SK-N-DZ (cell line): ENCODE data around the gene FOXP1.
"Not testable (repeated sequence)": the region's sequence is repeated elsewhere in the genome, so short reads cannot be mapped to it uniquely, and the experiment has no call there.

Experiments
- DNase-seq: peaks from one replicate; pipeline ENCODE4 v3.0.0-alpha.2; 2015; ENCODE audit warnings: low spot score

The FOXP1 gene

DNA sequence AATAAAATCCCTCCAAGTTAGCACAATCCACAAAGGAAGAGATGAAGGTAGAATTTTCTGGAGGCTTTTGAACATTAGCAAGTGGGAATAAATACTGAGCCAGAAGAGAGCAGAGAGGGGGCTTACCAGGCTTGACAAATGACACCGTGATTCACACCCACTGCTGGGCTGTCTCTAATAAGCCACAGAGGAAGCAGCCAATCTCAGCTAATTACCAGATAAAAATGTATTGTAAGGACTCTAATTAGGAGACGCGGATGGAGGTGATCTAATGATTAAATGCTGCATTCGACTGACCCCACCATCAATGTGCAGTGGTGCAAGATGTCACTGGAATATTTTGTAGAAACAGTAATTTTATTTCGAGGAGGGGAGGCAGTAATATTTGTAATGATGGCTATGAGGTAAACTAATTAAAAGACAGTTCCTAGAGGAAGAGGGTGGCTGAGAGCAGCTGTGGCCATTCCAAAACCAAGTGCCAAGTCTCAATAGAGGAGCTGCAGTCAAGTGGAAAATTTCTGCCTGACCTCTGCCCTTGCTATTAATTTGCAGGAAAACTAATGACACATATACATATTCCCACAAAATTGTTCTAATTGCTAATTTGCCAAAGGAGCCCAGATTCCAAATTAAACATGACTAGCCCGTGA, 602.2 kb downstream of the FOXP1 start:
- no peak for DNase-seq

DNA sequence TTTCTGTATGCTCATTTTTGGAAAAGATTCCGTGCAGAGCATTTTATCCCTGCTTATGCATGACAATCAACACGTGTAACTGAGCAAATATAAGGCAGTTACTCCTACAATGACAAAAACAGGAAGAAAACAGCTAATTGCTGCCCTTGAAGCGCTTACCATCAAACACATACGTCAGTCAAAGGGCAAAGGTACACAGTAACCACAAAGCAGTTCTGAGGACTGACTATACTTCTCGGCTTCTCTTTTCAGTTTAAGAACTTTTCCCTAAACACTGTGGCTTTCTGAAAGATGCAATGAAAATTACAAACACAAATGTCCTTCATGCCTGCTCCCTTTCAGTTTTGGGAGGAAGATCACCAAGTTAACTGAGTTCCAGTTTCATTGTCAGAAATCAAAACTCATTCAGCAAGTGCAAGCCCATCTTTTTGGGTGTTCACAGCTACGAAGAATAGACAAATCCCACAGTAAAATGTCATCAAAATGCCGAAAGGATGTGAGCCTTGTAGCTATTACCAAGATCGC, 602.8 kb downstream of the FOXP1 start:
- DNase-seq = no peak

DNA sequence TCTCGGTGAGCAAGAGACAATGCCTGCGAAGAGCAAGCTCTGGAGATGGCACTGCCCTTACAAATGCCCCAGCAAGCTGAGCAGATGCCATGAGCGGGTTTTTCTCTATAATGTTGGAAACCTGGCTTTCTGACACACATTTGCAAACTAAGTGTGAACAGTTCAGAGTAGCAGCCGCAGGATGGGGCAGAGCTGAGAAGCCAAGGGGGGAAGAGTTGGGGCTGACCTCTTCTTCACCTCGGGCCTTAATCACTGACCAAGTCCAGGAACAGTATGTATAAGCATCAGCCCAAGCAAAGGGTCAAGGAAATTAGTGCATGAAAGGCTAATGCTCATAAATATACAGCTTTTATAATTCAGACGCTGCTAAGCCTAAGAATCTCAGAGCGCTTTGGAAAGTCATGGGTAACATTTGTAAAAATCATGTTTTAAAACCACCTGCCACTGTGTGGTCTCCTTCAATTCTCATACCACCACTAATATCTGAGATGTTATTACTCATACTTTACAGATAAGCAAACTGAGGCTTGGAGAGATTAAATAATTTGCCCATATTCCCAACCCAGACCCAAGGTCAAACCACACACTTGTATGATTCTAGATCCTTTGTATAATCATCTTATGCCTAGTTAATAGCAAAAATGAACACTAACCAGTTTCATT, 603.4 kb downstream of the FOXP1 start:
- no peak for DNase-seq

DNA sequence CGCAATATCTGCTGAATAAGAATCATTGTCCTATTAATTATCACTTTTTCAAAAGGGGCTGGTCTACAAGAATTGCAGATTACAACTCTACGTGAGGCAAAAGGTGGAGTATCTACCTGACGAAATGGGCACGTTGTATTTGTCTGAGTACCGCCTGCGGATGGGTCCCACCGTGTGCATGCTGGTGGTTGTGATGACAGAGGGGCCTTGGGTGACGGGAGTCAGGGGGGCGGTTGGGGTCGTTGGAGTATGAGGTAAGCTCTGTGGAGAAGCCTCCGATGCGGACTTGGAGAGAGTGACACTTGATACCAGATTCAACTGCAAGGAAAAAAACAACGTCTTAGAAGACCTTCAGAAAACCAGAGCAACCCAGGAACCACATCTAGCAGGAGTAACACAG, 605.8 kb downstream of the FOXP1 start:
- DNase-seq = no peak

DNA sequence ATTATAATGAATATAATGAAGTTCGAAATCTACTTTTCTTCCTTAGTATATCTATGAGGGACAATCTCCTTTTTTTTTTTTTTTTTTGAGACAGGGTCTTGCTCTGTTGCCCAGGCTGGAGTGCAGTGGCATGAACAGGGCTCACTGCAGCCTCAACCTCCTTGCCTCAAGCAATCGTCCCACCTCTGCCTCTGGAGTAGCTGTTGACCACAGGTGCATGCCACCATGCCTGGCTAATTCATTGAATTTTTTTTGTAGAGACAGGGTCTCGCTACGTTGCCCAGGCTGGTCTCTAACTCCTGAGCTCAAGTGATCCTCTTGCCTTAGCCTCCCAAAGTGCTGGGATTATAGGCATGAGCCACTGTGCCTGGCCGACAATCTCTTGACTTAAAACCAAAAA, 607.5 kb downstream of the FOXP1 start:
- not testable (repeated sequence) for DNase-seq

DNA sequence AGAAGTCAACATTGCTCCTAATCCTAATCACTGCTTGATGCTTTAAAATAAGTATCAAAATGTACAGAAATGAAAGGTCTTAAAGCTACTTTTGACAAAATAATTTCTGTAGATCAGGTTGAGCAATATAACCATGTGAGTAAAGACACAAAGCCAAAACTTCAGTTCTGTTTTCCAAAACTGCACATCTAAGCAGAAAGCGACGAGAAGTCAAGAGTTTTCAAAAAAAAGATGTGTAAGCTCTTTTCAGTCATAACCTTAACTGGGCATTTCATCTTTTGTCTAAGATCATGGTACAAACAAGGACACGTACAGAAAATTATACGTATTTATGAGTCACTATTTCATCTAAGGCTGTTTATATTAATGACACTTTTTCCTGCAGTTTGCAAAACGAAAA, 608.8 kb downstream of the FOXP1 start:
- no peak for DNase-seq

DNA sequence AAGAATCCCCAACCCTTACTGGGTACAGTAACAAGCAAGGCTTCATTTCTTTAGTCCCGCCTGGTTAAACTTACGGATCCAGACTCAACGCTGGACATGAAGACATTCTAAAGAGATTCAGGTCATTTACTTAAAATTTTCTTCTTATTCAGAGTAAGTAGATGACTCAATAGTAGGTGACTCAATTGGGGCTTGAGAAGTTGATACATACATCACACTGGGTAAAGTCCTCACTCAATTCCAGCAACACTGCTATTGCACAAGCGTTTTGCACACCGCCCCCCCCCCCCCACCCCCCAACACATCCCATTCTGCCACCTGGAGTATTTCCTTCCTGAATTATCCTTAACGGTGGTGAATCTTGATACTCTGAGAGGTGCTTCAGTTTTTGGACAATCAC, 610.0 kb downstream of the FOXP1 start:
- no peak for DNase-seq

DNA sequence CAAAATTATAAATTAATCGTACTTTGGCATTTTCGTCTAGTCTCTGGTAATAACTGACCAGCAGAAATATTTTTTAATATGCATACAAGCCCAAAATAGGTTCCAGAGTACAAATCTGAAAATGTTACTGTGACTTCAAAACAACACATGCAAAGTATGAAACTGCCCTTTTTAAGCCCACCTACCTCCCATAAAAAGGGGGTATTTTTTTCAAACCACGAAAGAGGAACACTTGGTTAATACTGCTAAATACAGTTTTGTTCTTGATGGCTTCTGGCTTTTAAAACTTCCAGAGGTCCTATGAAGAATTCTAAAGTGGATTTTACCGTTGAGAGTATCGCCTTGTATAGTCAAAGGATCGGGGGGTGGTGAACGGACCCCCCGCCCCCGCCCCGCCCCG, 610.7 kb downstream of the FOXP1 start:
- no peak for DNase-seq

DNA sequence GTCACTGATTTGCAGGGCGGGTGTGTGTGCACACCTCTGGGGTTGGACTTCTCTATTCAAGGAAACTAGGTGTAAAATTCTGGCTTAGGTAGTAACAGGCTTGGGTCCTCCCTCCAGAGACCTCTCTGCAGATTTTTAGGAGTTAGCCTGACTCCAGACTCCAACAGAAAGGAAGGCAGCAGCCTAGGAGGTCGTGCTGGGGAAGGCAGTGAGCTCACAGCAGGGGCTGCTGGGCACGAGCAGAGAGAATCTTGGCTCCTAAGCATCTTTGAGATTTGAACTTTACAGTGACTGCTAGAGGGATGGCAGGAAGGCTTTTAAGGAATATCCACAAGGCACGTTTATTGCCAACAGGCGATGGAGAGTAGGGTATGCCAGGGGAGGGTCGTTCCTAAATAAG, 612.6 kb downstream of the FOXP1 start:
- no peak for DNase-seq

DNA sequence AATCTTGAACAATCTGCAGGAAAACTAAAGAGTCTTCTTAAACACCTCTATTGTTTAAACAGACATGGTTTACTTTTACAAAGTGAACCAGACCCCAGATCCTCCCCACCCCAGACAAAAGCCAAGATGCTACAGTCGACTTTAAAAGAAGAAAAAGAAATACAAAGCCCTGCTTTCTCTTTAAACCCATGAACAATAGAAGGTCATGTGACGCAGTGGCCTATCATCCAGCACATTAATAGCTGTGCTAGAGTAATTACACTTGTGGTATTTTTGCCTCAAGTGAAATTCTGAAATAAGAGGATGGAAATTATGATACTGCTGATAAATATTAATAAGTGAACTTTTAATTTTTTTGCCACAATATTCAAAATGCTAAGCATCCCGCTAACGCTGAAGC, 613.4 kb downstream of the FOXP1 start:
- DNase-seq = no peak

DNA sequence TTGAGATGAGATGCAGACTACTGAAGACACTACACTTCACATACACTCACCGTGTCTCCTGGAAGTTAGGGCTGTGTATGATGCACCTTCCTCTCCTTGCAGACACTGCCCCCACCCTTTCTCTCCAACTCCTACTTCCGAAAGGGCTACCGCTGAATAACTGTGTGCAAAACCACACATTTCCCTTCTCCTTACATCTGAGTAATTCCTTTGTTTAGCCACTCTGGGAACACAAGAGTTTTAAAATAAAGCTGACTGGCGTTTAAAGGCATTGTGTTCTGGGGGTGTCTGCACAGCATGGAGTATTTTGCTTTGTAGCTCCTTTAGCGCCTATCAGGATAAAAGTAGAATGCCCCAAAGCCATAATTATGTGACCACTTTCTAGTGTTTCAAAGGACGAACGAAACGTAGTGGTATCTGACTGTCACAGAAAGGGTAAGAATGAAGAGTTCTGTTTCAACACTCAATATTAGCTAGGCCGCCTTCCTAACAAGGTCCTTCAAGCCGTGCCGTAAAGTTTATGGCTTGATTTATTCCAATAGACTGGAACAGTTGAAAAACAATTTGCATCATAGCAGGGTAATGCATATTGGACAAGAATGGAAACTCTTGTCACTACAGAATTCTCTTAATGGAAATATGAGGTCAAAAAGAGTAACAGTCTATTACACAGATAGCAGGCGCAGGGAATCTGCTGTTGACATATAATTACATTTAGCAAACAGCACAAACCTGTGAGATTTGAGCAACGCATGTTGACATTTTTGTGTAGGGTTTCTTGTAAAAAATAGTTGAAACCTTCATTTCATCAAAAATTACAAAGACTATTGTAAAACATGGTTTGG, 619.9 kb downstream of the FOXP1 start:
- no peak for DNase-seq

DNA sequence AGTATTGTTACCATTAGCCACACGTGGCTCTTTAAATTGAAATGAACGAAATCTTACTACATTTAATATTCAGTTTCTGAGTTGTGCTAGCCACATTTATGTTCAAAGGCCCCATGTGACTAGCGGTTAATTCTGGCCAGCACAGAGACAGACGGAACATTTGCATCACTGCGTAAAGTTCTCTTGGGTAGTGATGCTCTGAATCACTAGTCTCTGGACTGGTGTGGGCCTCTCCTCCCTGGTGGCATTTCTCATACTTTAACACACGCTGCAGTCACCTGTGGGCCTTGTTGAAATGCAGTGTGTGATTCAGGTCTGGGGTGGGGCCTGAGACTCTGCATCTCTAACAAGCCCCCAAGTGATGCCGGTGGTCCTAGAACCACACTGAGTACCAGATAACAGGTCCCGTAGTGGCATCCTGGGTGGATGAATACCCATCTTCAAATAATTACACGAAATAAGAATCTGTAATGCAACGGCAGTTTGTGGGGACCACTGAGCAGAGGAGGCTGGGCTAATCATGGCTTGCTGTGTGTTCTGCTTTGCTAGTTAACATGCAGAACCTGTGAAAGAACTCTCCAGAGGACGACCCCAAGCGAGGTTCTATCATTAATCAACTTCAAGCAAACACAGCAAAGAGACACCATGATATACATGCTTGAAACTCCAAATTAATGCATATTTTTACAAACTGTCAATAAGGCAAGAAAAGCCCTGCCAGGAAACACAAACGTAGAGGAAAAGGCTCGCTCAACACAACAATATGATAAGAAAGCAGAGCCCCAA, 623.8 kb downstream of the FOXP1 start:
- no peak for DNase-seq

DNA sequence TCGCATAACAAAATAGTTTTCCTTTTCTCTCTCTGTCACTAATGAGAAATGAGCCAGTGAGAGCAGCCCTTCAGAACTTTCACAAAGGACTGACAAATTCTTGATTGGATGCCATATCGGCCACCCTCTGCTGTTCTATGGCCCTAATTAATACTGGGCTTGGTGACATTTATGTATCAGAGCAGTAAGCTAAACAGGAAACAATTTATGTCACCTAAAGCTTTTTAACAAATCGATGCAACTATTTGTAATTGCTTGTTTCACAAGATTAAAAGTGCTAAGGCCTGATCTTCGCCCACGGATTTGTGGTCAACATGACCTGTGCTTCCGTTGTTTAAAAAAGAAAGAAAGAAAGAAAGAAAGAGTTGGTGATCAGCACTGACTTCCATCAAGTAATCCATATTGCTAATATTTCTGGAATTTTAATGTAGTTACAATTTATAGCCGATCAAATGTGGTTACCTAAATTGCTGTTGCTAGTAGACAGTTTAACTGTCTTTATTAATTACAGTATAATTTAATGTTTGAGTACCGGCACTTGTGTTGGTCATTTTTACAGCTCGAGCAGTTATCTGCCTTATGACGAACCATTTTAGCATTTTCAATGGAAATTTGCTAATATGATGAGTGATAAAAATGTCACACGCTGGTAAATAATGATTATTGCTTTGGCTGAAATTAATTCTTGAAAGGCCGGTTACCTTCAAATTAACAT, 631.3 kb downstream of the FOXP1 start:
- no peak for DNase-seq

DNA sequence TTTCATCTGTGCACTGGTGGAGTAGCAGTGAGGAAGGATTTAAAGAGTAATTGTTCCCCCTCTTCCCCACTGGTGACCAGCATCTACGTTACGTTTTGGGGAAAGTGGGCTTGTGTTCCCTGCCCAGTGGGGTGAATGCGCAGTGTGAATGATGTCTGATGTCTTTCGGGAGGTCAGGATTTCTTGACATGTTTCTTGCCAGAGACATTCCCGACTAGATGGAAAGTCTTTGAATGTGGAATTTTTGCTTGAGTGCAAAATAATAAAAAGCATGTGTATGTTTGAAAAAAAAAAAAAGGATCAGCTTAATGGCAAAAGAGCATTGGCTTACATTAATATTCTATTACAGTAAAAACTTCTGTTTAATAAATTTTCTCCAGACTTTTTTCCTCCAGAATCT, 632.2 kb downstream of the FOXP1 start:
- no peak for DNase-seq

DNA sequence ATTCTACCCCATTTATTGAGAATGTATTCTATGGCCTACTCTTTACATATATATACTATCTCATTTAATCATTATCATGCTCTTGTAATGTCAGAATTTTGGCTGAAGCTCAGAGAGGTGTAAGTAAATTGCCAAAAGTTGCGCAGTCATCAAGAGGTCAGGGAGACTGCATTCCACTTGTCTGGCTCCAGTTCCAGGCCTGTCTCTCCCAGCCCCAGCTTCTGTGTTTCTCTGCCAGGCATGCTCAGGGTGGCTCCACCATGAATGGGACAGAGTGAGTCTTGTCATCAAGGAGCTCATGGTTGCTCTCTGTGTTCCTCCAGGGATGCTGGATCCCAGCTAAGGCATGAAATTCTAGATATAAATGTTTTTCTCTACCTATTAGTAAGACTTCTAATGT, 635.9 kb downstream of the FOXP1 start:
- no peak for DNase-seq

DNA sequence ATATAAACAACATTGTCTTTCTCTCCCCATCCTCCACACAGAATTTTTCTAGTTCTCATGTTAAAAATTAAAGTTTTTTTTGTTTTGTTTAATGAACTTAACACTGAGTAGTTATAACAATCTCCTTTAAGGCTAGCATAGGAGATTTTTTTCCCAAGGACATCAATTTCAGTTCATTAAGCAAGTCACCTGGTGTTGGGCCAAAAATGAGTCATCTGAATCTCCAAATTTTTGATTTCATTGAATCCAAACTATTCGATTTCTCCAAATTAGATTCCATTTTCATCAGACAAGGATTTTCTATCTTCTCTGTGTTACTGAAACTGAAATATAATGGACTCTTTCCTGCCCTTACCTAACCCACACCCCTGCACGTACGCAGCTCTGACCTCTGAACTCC, 639.6 kb downstream of the FOXP1 start:
- DNase-seq = no peak

DNA sequence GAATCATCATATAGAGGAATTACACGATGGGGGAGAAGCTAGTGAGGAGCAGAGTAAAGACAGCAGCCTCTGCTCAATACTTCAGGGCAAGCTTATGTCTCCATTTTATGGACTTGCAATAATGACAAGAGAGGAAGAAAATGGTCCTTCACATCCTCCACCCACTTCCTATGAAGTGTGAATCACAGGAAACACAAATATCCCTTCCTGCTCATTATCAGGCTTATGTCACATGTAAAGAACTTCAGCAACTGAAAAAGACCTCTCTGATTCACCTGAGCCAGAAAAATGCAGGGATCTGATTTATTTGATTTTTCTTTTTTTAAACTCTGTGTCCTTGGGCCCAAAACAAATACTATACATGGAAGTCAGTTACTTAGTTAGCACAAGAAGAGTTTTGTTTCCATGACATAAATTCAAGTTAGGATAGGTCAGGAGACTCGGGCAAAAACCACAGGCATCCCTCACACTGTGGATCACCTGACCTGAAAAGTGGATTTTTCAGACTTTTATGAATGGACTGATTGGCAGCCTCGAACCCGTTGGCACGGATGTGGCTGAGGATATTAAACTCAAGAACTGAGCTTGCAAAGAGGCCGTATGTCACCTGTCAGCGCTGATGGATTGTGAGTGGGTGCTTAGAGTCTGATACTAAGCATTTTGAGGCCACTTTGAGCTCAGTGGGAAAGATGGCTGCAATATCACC, 650.3 kb downstream of the FOXP1 start:
- no peak for DNase-seq

DNA sequence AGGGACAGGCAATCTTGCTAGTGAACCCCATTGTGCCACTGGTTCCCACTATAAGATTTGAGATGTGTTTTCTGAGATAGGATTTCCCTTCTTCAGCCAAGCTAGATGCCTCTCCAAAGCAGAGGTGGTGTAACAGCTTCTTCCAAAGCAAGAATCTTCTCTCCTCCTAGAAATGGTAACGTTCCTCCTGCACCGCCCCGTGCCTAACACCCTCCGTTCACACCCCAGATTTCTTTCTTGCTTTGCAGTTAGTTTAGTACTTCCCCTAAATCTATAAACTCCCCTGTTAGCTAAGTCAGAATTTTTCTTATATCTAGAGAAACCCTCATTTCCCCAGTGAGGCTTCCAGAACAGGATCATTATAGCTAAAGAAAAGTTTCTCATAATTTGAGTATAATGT, 653.5 kb downstream of the FOXP1 start:
- DNase-seq = no peak

DNA sequence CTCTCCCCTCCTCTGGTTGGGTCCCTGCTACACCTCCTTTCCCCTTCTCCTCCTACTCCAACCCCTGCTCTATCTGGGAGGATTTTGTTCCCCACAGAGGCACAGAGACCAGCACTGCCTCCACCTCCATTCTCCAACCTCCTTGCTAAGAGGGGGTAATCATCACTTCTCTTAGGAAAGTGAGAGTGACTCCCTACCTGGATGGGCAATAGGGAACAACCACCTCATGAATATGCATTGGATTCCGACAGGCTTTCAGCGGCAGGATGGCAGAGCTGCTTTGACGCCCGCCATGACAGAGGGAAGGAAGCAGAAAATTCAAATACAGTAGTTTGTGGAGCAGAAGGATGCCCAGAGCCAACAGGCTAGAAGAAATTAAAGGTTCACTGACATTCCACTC, 656.3 kb downstream of the FOXP1 start:
- DNase-seq = no peak

DNA sequence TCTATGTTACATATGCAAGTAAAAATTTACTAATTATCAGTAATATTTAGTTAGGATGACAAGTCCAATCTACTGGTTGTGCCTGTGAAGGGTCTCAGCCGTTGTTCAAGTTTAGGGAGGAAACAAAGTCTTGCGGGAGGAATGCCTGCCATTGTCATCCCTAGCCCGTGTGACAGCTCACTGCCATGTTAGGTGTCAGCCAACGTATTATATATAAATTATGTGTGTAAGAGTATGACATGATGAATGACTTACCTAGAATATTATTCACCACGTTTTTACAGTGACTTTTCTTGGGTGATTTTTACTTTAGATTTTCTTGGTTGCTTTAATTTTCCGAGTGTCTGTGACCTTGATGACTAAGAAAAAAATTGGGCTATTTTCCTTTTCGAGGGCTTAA, 656.7 kb downstream of the FOXP1 start:
- DNase-seq = no peak

DNA sequence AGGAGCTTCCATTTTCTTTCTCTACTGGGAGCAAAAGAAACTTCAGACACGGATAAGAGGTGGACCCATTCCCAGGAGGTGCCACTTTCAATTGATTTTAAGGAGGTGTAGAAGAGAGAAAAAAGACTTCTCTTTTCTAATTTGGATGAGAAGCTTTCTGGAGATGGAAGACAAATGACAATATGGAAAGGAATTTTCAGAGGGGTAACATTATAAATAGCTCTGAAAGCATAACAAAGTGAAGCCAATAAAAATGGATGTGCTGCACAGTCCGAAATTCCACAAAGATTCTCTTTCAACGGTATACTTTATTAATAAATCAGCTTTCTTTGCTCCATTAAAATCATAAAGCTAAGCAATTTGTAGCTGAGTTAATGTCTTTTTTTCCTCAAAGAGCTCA, 663.9 kb downstream of the FOXP1 start:
- DNase-seq = no peak
